Esophagus squamous epithelium (tissue), 5 donors: Measurements from ENCODE around the gene HIGD2B. TPM values are rescaled to one million over a fixed set of nuclear protein-coding genes. Genes with fewer than 3 reads are reported as not detected.
"Not testable (repeated sequence)": the region's sequence is repeated elsewhere in the genome, so short reads cannot be mapped to it uniquely, and the experiment has no call there.

ENCODE experiments used
- DNase-seq: peaks from one replicate; lab custom pipeline; 2025; lab: John Stamatoyannopoulos, UW
- H3K27ac ChIP-seq, 4 donors: fragments of 200-600 bp; sonication (generic); one replicate each; pipeline ENCODE4 v1.5.1; 2016 to 2019; ENCODE audit warnings: mild to moderate bottlenecking in 1 of 4
- H3K27me3 ChIP-seq, 4 donors: fragments of 200-600 bp; sonication (generic); 1 replicate in 3 of 4; 2 replicates in 1 of 4; pipeline versions ENCODE4 v1.5.1 to v1.6.0; 2017 to 2021; ENCODE audit warnings: antibody characterized with exemption in 1 of 4
- H3K36me3 ChIP-seq, 3 donors: fragments of 200-600 bp; sonication (generic); one replicate each; pipeline ENCODE4 v1.5.1; 2016 to 2019
- H3K4me1 ChIP-seq, 3 donors: fragments of 200-600 bp; sonication (generic); one replicate each; pipeline ENCODE4 v1.5.1; 2017 to 2019
- H3K4me3 ChIP-seq, 4 donors: fragments of 200-600 bp; sonication (generic); 1 replicate in 3 of 4; 2 replicates in 1 of 4; pipeline ENCODE4 v1.5.1; 2016 to 2019; ENCODE audit warnings: mild to moderate bottlenecking in 2 of 4, moderate library complexity in 1 of 4
- H3K9me3 ChIP-seq, 3 donors: fragments of 200-600 bp; sonication (generic); one replicate each; pipeline ENCODE4 v1.5.1; 2016 to 2019
- POLR2A ChIP-seq, 4 donors: fragments of 450-650 bp; IDR thresholded peaks; one replicate each; pipeline ENCODE4 v1.6.1; 2017; ENCODE audit warnings: antibody characterized with exemption in 4 of 4, mild to moderate bottlenecking in 4 of 4, moderate library complexity in 3 of 4
- WGBS, 2 donors: methylation state at CpG; one replicate each; pipeline ENCODE4 v1.1.5; 2018; 5-methylcytosine and 5-hydroxymethylcytosine counted together
- intact Hi-C: fragments of 100-400 bp; cut with DNase I; formaldehyde crosslinking; loops from one replicate; pipeline ENCODE4 v1.15.0; 2022
- total RNA-seq, 4 donors: library from RNA; depleted of rRNA; stranded (reverse); fragments of >200 nt; gene quantifications; one replicate each; pipeline ENCODE4 v1.1.0, GENCODE V29; 2016
- TF ChIP-seq, protein P1 (sequence below), 6 experiments: fragments of 450-650 bp in 4 of 6; fragments of 200-600 bp in 2 of 6; sonication (generic) in 2 of 6; IDR thresholded peaks; one replicate each; pipeline ENCODE4 v1.5.1; 2016 to 2019; ENCODE audit warnings: antibody characterized with exemption in 6 of 6, mild to moderate bottlenecking in 4 of 6, moderate library complexity in 4 of 6
- donor health status: DM: yes; HTN: yes; CAD: no.

Gene HIGD2B
- total RNA-seq, 4 donors from 2014 or later = not detected

DNA sequence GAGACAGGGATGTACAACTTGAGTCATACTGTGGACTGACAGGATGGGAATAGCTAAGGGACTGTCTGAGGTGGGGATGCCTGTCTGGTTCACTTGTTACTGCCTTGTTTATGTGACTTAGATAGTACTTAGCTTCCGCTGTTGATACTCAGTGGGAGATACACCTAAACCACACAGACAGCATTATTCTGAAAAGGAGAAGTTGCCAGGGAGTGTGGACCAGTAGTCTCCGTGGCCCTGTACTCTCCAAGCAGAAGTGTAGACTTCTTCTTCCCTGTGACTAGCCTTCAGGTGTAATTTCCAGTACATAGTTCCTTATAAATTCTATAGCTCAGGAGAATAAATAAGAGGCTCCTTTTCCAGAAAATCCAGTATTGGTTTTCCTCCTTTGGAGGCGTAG is 5.1 kb downstream of the HIGD2B start:
- H3K36me3 ChIP-seq = no peaks in the 10 kb centered on the region
- no peak for DNase-seq
- H3K4me3 ChIP-seq = no peak overlapping the region
- no peak overlapping the region for H3K27ac ChIP-seq
- peaks cover 0 to 40% (median 2%) of the 10 kb centered on the region in 4 donors for H3K27me3 ChIP-seq
- intact Hi-C loops = no loop called here
- H3K4me1 ChIP-seq = peaks cover 5 to 9% (median 7%) of the 10 kb centered on the region in 3 donors
- TF ChIP-seq POLR2A (IDR thresholded peaks at IDR 0.05) = no peak
- TF ChIP-seq, protein P1, sequence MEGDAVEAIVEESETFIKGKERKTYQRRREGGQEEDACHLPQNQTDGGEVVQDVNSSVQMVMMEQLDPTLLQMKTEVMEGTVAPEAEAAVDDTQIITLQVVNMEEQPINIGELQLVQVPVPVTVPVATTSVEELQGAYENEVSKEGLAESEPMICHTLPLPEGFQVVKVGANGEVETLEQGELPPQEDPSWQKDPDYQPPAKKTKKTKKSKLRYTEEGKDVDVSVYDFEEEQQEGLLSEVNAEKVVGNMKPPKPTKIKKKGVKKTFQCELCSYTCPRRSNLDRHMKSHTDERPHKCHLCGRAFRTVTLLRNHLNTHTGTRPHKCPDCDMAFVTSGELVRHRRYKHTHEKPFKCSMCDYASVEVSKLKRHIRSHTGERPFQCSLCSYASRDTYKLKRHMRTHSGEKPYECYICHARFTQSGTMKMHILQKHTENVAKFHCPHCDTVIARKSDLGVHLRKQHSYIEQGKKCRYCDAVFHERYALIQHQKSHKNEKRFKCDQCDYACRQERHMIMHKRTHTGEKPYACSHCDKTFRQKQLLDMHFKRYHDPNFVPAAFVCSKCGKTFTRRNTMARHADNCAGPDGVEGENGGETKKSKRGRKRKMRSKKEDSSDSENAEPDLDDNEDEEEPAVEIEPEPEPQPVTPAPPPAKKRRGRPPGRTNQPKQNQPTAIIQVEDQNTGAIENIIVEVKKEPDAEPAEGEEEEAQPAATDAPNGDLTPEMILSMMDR (IDR thresholded peaks at IDR 0.05) = no peak
- no peaks in the 10 kb centered on the region for H3K9me3 ChIP-seq
- 46 to 55% methylated on average over 3 of the region's 3 CpGs for WGBS, 2 donors

DNA sequence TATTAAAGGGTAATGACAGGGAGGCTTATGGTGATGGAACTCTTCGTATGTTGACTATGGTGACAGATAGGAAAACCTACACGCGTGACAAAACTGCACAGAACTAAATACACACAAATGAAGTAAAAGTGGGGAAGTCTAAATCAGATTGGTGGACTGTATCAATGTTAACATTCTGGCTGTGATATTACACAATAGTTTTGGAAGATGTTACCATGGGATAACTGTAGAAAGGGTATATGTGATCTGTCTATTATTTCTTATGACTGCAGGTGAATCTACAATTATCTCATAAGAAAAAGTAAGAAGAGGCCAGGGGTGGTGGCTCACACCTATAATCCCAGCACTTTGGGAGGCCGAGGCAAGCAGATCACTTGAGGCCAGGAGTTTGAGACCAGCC is 9.1 kb downstream of the HIGD2B start:
- H3K4me1 ChIP-seq = no peaks in the 10 kb centered on the region
- DNase-seq = no peak
- TF ChIP-seq, protein P1 (IDR thresholded peaks at IDR 0.05) = no peak
- TF ChIP-seq POLR2A (IDR thresholded peaks at IDR 0.05) = no peak
- H3K36me3 ChIP-seq = no peaks in the 10 kb centered on the region
- peaks cover 0 to 75% (median 2%) of the 10 kb centered on the region in 4 donors for H3K27me3 ChIP-seq
- H3K27ac ChIP-seq = no peak overlapping the region
- H3K9me3 ChIP-seq = no peaks in the 10 kb centered on the region
- no peak overlapping the region for H3K4me3 ChIP-seq
- 83 to 90% methylated on average over 4 of the region's 4 CpGs for WGBS, 2 donors
- intact Hi-C loops = no loop called here

DNA sequence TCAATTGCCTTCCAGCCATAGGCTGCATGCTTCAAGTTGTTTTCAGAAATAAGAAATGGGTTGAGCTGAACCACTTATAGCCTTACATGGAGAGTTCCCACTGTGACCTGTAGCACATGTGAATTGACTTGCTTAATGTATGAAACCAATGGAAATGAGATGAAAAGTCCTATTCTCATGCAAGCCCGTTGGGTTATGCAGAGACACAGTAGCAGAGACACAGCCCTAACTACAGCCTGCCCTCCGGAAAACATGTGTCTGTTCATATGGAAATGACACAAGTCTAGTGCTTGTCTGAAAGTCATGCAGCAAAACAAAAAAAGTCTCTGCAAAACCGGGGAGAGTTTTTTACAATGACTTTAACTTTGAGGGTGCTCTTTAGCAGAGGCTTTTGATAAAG is 14.5 kb downstream of the HIGD2B start:
- intact Hi-C loops = no loop called here

DNA sequence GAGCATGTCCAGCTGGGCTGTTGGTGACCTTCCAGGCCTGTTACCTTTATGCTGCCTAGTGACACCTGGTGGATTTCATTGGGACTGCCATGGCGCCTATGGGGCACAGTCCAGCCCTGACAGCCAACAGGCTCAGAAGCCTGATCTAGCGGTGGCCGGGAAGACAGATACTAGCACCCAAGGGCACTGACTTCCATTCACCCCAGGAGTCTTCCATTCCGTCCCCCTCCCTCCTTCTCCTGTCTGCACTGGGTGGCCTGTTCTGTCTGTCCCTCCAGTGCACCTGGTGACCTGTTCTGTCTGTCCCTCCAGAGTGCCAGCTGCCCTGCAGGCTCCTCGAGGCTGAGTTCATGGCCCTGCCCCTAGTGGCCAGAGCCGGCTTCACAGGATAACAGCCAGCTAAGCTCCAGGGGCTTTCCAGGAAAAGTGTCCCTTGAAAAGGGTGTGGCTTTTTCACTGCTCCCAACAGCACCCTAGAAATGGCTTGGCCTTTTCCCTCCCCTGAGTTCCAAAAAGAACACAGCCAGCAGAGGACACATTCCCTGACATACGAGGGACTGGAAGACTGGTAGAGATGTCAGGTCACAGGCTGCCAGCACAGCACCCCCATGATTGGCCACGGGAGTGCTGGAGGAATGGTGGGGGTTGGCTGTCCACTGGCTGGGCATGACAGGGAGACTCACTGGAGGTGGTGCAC is 15.2 kb downstream of the HIGD2B start:
- H3K9me3 ChIP-seq, intact Hi-C loops, H3K4me1 ChIP-seq, DNase-seq, H3K36me3 ChIP-seq, H3K27ac ChIP-seq: not testable (repeated sequence)
- peak overlapping the region in 2 of 4 donors; percentile 26 to 55 for H3K4me3 ChIP-seq
- TF ChIP-seq, protein P1 (IDR thresholded peaks at IDR 0.05) = peak; percentile 57 to 80 (median 70)
- H3K27me3 ChIP-seq = peaks cover 0 to 42% (median 0%) of the 10 kb centered on the region in 4 donors
- 0 to 3% methylated on average over 4 of the region's 8 CpGs for WGBS, 2 donors

More for the DNA sequence above, 14.5 kb downstream of the HIGD2B start:
- TF ChIP-seq, protein P1 (IDR thresholded peaks at IDR 0.05) = no peak
- no peak for TF ChIP-seq POLR2A (IDR thresholded peaks at IDR 0.05)
- no peak overlapping the region for H3K4me3 ChIP-seq
- H3K4me1 ChIP-seq = peaks cover 0 to 7% (median 0%) of the 10 kb centered on the region in 3 donors
- H3K27ac ChIP-seq = no peak overlapping the region
- peaks cover 0 to 49% (median 0%) of the 10 kb centered on the region in 4 donors for H3K27me3 ChIP-seq
- DNase-seq = no peak
- no peaks in the 10 kb centered on the region for H3K9me3 ChIP-seq
- no peaks in the 10 kb centered on the region for H3K36me3 ChIP-seq
- WGBS, 2 donors = 23 to 34% methylated on average over 3 of the region's 3 CpGs

DNA sequence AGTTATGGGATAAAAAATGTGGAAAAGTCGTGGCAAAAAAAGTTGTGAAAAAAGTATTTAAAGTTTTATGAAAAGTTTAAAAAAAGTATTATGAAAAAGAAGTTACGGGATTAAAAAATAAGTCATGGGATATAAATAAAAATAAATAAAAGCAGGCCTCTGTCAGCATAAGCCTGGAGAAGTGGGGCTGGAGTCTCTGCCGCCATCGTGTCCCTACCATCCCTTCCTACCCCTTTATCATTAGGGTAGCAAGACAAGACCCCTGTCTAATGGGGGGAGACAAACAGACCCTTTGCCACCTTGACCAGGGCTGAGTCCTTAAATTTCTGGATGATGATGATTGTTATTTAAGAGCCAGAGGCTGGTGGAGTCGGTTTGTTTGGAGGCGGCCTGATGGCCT is 16.2 kb downstream of the HIGD2B start:
- H3K4me3 ChIP-seq, intact Hi-C loops, H3K27ac ChIP-seq, H3K36me3 ChIP-seq, H3K4me1 ChIP-seq, DNase-seq, H3K9me3 ChIP-seq: not testable (repeated sequence)
- peaks cover 0 to 33% (median 0%) of the 10 kb centered on the region in 4 donors for H3K27me3 ChIP-seq
- 92 to 95% methylated on average over 3 of the region's 6 CpGs for WGBS, 2 donors

DNA sequence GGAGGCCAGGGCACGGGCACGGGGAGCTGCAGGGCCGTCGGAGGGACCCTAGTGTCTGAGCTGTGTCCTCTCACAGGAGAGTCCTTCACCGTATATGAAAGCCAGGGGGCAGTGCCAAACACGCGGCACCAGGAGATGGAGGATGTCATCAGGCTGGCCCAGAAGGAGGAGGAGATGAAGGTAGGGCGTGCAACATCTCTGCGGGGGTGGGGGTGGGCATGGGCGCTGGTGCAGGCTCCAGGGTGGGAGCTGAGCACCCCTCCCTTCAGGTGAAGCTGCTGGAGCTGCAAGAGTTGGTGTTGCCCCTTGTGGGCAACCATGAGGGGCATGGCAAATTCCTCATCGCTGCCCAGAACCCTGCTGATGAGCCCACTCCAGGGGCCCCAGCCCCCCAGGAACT is 20.3 kb downstream of the HIGD2B start:
- H3K9me3 ChIP-seq, H3K27ac ChIP-seq, H3K4me1 ChIP-seq, H3K36me3 ChIP-seq, H3K4me3 ChIP-seq, intact Hi-C loops, H3K27me3 ChIP-seq, DNase-seq: not testable (repeated sequence)
- 48% methylated on average over 3 of the region's 11 CpGs; no CpG with 5 or more reads in 1 of the 2 donors for WGBS, 2 donors

DNA sequence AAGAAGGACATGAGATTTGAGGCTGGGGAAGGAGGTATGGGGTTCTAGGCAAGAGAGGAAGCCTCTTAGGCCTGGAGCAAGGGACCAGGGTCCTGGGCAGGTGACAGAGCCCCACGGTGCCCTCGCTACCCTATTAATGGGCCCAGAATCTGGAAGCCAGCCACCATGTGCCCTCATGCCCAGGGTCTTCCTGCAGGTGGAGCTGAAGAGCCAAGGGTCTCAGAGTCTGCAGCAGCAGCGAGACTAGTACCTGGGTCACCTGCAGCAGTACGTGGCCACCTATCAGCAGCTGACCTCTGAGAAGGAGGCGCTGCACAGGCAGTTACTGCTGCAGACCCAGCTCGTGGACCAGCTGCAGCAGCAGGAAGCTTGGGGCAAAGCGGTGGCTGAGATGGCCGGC is 22.1 kb downstream of the HIGD2B start:
- H3K4me1 ChIP-seq, H3K9me3 ChIP-seq, H3K36me3 ChIP-seq, DNase-seq, H3K4me3 ChIP-seq, intact Hi-C loops, H3K27ac ChIP-seq, H3K27me3 ChIP-seq: not testable (repeated sequence)
- 85% methylated on average over 2 of the region's 8 CpGs; no CpG with 5 or more reads in 1 of the 2 donors for whole genome bisulfite sequencing, 2 donors

DNA sequence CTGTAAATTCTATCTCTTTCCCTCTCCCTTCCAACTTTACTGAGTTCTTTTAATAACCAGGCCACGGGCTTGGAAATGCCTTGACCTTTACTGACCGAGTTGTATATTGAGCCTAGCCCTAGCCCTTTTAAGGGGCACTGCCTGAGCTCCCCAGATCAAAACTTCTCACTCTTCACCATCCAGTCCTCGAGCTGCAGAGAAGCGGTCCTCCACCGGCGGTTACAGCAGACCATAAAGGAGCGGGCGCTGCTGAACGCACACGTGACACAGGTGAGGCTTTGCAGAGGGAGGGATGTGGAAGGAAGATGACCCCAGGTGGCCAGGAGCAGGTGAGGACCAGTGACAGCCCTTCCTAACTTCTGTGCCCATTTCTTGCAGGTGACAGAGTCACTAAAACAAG is 24.9 kb downstream of the HIGD2B start:
- H3K4me3 ChIP-seq, H3K36me3 ChIP-seq, DNase-seq, H3K27me3 ChIP-seq, intact Hi-C loops, H3K9me3 ChIP-seq, H3K4me1 ChIP-seq, H3K27ac ChIP-seq: not testable (repeated sequence)
- no CpG with 5 or more reads among the region's 10 CpGs for WGBS, 2 donors

DNA sequence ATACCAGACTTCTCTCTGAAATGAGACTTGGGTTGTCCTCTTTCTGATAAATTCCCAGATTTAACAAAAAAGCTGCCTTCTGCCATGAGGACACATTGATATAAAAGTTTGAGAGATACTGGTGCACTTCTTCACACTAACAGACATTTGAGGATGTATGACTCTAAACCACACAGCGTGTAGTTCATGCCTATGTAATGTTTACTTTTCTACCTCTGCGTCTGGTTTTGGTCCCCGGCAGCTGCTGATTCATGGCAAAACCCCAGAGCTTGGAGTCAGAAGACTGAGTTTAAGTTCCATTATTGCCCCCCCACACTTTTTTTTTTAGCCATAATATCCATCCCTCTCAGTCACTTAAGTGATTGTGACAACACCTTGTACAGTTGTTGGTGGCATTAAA is 30.0 kb downstream of the HIGD2B start:
- intact Hi-C loops, H3K36me3 ChIP-seq, H3K4me3 ChIP-seq, H3K9me3 ChIP-seq, DNase-seq, H3K27me3 ChIP-seq, H3K27ac ChIP-seq, H3K4me1 ChIP-seq: not testable (repeated sequence)
- no CpG with 5 or more reads among the region's 3 CpGs for WGBS, 2 donors
